ENCODE results near the gene SMIM21. TPM values are rescaled to one million over a fixed set of nuclear protein-coding genes. Genes with fewer than 3 reads are reported as not detected.

Gene SMIM21
- total and polyA plus RNA-seq, 2 of the 8 experiments (the other 6 are each of a cell fraction or from before 2014, with no cell fraction given), result not detected

DNA sequence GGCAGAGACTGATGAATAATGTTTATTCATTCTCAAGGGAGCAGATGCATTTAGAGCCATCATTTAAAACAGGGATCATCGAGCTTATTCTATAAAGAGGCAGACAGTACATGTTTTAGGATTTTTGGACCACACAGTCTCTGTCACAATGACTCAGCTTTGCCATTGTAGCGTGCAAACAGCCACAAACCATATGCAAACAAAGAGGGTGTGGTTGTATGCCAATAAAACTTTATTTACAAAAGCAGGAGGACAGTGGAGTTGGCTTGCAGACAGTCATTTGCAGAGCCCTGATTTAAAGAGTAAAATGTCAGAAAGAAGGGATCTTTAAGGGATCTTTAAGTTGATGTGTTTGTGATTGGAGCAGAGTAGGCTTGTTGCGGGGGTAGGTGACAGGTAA lies 51.5 kb downstream of the SMIM21 start:
- H4K91ac ChIP-seq (replicated peaks; ENCODE audit: insufficient read length, low read length), result no peak overlapping the region
- 95% methylated on average over 3 of the region's 3 CpGs; no CpG with 5 or more reads in 1 of the 2 experiments for WGBS, 2 experiments (ENCODE audit: extremely low coverage in 1 of 2, insufficient coverage in 1 of 2, insufficient read length in 1 of 2, insufficient replicate concordance in 2 of 2, low coverage in 1 of 2, low lambda C conversion rate in 2 of 2, missing lambda C conversion rate in 1 of 2)
- no peaks in the 10 kb centered on the region for H3K36me3 ChIP-seq (ENCODE audit: control insufficient read depth in 2 of 4, insufficient read depth in 4 of 4, low read length in 3 of 4)
- no peak overlapping the region for H3K56ac ChIP-seq (replicated peaks; ENCODE audit: insufficient read length, low read depth, low read length)
- H3K27me3 ChIP-seq (replicated peaks in 1 of 4; ENCODE audit: control insufficient read depth in 3 of 4, extremely low read depth in 1 of 4, insufficient read depth in 3 of 4, low read length in 3 of 4), result no peaks in the 10 kb centered on the region
- FAIRE-seq (no peak), DNase-seq (ENCODE audit: low read depth in 1 of 2, low spot score in 2 of 2) (no peak)
- no peak overlapping the region for H3K27ac ChIP-seq (ENCODE audit: low read depth, low read length)
- no peaks in the 10 kb centered on the region for H3K23me2 ChIP-seq (ENCODE audit: low read depth, low read length)
- no peak overlapping the region for H3K4me3 ChIP-seq (ENCODE audit: extremely low read depth in 1 of 4, insufficient read depth in 2 of 4, low read depth in 3 of 4, low read length in 4 of 4)
- no peak overlapping the region for H2BK5ac ChIP-seq (ENCODE audit: low read depth, low read length)
- H2BK15ac ChIP-seq (ENCODE audit: low read length), result no peak overlapping the region
- H3K23ac ChIP-seq (ENCODE audit: insufficient read length), result no peak overlapping the region
- no peak overlapping the region for H3K18ac ChIP-seq (ENCODE audit: extremely low read depth, low read length)
- H2AFZ ChIP-seq (ENCODE audit: low read length), result no peak overlapping the region
- peaks cover 0 to 2% (median 0%) of the 10 kb centered on the region in 4 experiments; a peak in 1 of 7 replicates for H3K4me1 ChIP-seq (replicated peaks in 1 of 4; ENCODE audit: control insufficient read depth in 3 of 4, insufficient read depth in 4 of 4, low read length in 3 of 4)
- H3K9me3 ChIP-seq (ENCODE audit: insufficient read depth in 2 of 2, low read depth in 1 of 2, low read length in 1 of 2), result peaks cover 0 to 5% of the 10 kb centered on the region in 2 experiments; a peak in 1 of 4 replicates
- H4K5ac ChIP-seq (ENCODE audit: insufficient read length, low read depth, low read length), result no peak overlapping the region
- H2BK120ac ChIP-seq (replicated peaks; ENCODE audit: low read depth, low read length), result no peak overlapping the region
- no peak overlapping the region for H2AK5ac ChIP-seq (ENCODE audit: low read depth, low read length)
- no peak overlapping the region for H2BK12ac ChIP-seq (ENCODE audit: low read depth, low read length)
- no peak overlapping the region for H4K8ac ChIP-seq (ENCODE audit: extremely low read depth, insufficient read depth, low read length)
- ChIA-PET POLR2A (ENCODE audit: partially characterized antibody) (no interaction called here), CTCF (ENCODE audit: partially characterized antibody) (no interaction called here)
- H4K20me1 ChIP-seq (replicated peaks in 1 of 2; ENCODE audit: control insufficient read depth in 1 of 2, insufficient read depth in 2 of 2, low read length in 2 of 2), result no peaks in the 10 kb centered on the region
- no peak overlapping the region for H3K14ac ChIP-seq (ENCODE audit: insufficient read length)
- no peak for TF ChIP-seq BRCA1 (IDR thresholded peaks at IDR 0.05; ENCODE audit: low read depth, low read length)
- TF ChIP-seq, protein P1, sequence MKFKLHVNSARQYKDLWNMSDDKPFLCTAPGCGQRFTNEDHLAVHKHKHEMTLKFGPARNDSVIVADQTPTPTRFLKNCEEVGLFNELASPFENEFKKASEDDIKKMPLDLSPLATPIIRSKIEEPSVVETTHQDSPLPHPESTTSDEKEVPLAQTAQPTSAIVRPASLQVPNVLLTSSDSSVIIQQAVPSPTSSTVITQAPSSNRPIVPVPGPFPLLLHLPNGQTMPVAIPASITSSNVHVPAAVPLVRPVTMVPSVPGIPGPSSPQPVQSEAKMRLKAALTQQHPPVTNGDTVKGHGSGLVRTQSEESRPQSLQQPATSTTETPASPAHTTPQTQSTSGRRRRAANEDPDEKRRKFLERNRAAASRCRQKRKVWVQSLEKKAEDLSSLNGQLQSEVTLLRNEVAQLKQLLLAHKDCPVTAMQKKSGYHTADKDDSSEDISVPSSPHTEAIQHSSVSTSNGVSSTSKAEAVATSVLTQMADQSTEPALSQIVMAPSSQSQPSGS (IDR thresholded peaks at IDR 0.05; ENCODE audit: low read length), result no peak
- H3K79me1 ChIP-seq (ENCODE audit: low read depth, low read length), result no peaks in the 10 kb centered on the region
- H3K9ac ChIP-seq (replicated peaks in 1 of 4; ENCODE audit: extremely low read depth in 1 of 4, low read depth in 3 of 4, low read length in 3 of 4), result no peak overlapping the region
- H3K4me2 ChIP-seq (ENCODE audit: insufficient read depth in 1 of 2, low read depth in 2 of 2, low read length in 2 of 2), result no peak overlapping the region
- no peaks in the 10 kb centered on the region for H3K79me2 ChIP-seq (ENCODE audit: control insufficient read depth in 1 of 2, insufficient read depth in 2 of 2, low read length in 2 of 2)
- H3K4ac ChIP-seq (replicated peaks; ENCODE audit: insufficient read length, low read depth, low read length), result no peak overlapping the region
- H2BK20ac ChIP-seq (ENCODE audit: low read length), result no peak overlapping the region
